NOMO-1 (cell line): ENCODE results near the gene MEIOB.
"Not testable (repeated sequence)": the region's sequence is repeated elsewhere in the genome, so short reads cannot be mapped to it uniquely, and the experiment has no call there.

Source experiments
- DNase-seq, 2 experiments: peaks; one replicate each; lab custom pipeline; 2025; ENCODE audit not compliant: unreplicated experiment in 2 of 2; lab: John Stamatoyannopoulos, UW

MEIOB gene

GRCh38 chr16:1907226-1907860 lies 35.4 kb upstream of the MEIOB start:
- no peak for DNase-seq

- no peak for DNase-seq
Observed at GRCh38 chr16:1906846-1907165, 34.8 kb upstream of the MEIOB start.

- DNase-seq = no peak
Observed at GRCh38 chr16:1906055-1906845, 34.3 kb upstream of the MEIOB start.

- no peak for DNase-seq
Observed at GRCh38 chr16:1903845-1904840, 32.2 kb upstream of the MEIOB start.

DNA sequence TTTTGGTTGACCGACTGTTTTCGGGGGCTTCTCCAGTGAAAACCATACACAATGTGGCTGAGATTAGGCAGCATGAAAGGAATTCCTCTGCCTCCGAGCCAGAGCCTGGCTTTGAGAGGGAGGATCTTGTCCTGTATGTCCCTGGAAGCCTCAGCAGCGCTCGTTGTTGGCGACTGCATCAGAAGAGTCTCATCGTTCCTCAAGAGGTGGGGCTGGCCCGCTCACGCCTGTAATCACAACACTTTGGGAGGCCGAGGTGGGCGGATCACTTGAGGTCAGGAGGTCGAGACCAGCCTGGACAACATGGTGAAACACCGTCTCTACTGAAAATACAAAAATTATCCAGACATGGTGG lies 31.2 kb upstream of the MEIOB start:
- no peak for DNase-seq

DNA sequence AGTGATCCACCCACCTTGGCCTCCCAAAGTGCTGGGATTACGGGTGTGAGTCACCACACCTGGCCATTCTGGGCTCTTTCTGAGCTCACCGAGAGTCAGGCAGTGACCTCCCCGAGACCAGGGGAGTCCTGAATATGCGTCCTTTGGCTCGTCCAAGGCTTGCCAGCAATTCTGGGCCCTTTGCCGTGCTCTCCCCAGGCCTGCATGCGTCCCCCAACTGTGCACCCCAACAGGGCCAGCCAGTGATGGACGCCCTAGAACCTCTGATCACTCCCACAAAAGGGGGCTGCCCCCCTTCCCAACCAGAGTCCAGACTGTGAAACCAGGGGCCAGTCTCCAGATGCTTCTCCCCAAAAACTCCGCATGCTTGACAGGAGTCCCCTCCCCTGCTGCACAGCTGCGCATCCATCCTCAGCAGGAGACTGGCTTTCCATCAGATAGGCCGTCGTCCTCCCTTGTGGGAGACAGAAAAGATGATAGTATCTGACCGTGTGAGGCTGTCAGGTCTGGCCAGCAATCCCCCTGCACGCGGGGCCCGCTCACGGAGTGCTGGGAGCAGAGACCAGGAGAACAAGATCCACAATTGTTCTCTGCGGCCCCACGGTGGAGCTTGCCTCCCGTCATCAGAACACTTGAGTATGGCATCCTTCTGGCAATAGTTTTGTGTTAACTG lies 30.7 kb upstream of the MEIOB start:
- no peak for DNase-seq

GRCh38 chr16:1900452-1900774 lies 28.4 kb upstream of the MEIOB start:
- DNase-seq = no peak

DNA sequence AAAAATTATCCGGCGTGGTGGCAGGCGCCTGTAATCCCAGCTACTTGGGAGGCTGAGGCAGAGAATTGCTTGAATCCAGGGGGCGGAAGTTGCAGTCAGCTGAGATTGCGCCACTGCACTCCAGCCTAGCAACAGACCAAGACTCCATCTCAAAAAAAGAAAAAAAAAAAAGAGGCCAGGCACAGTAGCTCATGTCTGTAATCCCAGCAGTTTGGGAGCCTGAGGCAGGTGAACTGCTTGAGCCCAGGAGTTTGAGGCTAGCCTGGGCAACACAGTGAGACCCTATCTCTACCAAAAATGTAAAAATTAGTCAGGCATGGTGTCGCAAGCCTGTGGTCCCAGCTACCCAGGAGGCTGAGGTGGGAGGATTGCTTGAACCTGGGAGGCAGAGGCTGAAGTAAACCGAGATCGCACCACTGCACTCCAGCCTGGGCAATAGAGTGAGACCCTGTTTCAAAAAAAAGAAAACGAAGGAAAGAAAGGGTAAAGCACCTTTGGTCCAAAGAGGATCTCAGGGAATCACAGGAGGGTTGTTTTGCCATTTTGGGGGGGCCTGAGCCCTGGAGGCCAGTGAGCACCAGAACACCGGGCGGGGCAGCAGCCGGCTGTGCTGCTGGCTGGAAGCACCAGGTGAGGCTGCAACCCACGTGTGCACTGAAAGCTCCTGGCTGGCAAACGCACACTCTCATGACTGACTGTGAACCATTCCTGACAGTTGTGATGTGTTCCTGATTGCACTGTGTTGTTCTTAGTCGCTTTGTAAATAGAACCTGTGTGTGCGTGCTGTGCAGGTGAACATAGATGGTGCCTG lies 27.9 kb upstream of the MEIOB start:
- DNase-seq = no peak

GRCh38 chr16:1897692-1898091 lies 25.7 kb upstream of the MEIOB start:
- not testable (repeated sequence) for DNase-seq

DNA sequence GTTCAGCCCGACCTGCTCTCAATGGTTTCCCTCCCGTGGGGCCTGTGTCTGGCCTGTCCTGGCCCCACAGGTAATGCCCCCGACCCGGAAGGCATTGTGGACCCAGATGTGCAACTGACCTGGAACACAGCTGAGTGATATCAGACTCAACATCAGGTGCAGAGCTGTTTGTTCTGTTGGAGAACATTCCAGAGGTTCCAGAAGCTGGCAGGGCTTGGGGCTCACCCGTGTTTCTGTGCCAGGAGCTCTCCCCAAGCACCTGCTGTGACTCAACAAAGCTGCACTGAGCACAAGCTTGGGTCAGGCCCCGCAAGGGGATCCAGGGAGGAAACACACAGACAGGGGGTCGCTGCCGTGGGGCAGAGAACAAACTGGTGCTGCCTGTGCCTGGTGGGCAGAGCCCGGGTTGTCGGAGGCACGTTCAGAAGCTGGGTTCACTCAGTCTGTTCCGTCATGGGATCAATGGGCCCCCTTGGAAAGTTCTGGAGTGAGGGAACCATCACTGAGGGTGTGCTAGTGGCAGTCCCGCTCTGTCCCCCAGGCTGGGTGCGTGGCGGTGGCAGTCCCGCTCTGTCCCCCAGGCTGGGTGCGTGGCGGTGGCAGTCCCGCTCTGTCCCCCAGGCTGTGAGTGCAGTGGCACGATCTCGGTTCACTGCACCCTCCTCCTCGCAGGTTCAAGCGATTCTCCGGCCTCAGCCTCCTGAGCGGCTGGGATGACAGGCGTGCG lies 24.1 kb upstream of the MEIOB start:
- DNase-seq = no peak

DNA sequence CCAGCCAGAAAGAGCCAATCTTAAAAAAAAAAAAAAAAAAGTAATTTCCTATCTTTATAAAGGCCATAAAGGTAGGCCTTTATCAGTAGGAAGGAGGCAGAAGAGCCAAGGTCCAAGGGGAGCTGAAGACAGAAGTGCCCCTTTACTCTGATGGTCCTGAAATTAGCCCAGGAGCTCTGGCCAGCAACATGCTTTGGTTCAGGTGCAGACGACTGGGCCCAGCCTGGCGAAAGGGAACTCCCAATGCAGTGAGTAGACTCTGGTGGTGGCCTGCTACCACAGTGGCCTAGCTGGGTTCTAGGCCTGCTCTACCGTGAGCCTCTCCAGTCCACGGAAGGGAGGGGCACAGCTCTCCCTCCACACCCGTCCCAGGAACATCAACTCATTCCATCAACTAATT lies 23.1 kb upstream of the MEIOB start:
- DNase-seq = no peak

- DNase-seq = no peak
Observed at GRCh38 chr16:1890708-1891050, 18.7 kb upstream of the MEIOB start.

DNA sequence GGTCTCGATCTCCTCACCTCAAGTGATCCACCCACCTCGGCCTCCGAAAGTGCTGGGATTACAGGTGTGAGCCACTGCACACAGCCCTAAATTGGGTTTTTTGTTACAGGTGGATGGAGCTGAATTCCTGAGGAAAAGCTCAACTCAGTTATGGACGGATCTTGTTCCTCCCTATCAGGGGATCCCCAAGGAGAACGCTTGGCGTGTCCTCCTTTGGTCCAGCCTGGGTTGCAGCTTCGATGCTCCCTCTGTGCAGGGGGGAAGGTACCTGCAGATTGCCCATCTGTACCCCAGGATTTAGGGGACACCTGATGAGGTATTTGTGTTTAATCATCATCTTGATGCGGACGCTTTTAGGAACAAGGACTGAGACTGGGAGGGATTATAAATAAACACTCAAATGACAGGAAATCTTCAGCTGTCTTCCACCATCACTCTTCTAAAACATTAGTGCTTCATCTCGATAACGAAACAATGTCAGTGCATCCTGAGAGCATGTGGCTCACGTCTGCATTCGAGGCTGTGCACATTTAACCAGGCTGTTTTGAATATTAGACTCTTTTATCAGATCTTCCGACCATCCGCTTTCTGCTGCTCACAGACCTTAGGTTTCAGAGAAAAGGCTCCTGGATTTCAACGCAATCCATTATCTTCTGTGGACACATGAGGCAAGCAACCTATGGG lies 18.2 kb upstream of the MEIOB start:
- no peak for DNase-seq

DNA sequence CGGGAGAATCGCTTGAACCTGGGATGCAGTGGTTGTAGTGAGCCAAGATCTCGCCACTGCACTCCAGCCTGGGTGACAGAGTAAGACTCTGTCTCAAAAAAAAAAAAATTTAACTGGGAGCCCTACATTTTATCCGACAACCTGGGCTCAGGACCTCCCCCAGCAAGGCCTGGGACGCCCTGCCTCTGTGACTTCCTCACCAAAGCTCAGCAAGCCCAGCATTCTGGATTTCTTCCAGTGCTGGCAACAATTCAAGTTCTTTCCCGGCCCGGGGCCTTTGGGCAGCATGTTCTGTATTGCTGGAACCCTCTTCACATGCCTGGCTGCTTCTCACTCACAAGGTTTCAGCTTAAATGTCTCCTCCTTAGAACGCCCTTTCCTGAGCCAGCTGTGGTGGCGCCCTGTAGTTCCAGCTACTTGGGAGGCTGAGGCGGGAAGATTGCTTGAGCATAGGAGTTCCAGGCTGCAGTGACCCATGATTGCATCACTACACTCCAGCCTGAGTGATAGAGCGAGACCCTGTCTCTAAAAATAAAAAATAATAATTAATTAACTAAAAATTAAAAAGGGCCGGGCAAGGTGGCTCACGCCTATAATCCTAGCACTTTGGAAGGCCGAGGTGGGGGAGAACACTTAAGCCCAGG lies 15.9 kb upstream of the MEIOB start:
- DNase-seq = no peak

- DNase-seq = no peak
Observed at GRCh38 chr16:1884889-1885288, 12.9 kb upstream of the MEIOB start.

- DNase-seq = peak; percentile 79 to 92
Observed at GRCh38 chr16:1884155-1884760, 12.3 kb upstream of the MEIOB start.

GRCh38 chr16:1881172-1881571 lies 9.2 kb upstream of the MEIOB start:
- DNase-seq = not testable (repeated sequence)

DNA sequence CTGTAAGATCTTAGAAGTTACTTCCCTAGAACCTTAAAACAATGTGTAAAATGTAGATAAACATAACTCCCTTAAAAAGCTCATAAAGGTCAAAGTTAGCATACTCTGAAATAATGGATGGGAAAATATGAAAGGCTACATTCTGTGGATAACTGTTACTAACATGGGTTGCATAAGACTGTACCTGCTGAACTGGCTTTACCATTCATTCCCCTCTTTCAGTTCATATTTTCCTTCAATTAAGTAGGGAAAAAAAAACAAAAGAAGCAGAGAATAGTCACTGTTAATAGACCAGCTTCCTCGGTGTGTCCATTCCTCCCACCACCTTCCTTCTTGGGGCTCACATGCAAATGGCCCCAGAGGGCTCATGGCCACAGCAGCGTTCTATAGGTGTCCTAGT lies 7.5 kb upstream of the MEIOB start:
- no peak for DNase-seq
